GM19239 (cell line): ENCODE data around the gene LNPEP.
A peak's percentile ranks its signal among the peaks of the same experiment; 100 is the strongest.

Source experiments
- DNase-seq: peaks from one replicate; pipeline ENCODE4 v3.0.0; 2011; ENCODE audit warnings: low spot score; ENCODE audit not compliant: insufficient read length
- FAIRE-seq: peaks from 2 replicates; lab custom pipeline; 2011; peaks lifted over from hg19 to GRCh38; lab: Jason Lieb, UNC

The LNPEP gene

DNA sequence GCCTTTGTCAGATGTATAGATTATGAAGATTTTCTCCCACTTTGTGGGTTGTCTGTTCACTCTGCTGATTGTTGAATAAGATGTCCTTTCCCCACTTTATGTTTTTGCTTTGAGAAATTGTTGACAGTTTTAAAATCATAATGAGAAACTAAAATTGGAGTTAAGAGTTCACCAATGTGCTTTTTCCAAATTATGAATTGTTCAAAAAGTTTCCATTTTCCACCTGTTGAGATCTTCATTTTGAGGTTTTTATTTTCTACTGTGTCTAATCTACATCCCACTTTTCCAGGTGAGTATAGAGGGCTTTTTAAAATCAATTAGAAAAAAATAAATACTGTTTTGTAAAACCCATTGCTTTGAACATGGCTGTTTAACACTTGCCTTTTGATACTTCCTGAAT, 55.8 kb downstream of the LNPEP start:
- DNase-seq (no peak), FAIRE-seq (peak; percentile 56)

DNA sequence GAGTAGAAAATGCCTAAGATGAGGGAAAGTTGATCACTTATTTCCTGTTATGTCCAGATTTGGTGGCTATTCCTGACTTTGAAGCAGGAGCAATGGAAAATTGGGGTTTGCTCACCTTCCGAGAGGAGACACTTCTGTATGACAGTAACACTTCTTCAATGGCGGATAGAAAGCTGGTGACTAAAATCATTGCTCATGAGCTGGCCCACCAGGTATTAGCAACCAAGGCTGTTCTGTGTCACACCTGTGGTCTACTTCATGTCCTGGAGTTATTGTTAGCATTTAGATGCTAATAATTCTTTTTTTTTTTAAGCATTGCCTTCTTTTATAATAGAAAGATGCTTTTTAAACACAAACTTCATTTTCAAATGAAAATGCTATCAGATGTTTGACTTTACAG, 57.9 kb downstream of the LNPEP start:
- no peak for FAIRE-seq
- DNase-seq: no peak

DNA sequence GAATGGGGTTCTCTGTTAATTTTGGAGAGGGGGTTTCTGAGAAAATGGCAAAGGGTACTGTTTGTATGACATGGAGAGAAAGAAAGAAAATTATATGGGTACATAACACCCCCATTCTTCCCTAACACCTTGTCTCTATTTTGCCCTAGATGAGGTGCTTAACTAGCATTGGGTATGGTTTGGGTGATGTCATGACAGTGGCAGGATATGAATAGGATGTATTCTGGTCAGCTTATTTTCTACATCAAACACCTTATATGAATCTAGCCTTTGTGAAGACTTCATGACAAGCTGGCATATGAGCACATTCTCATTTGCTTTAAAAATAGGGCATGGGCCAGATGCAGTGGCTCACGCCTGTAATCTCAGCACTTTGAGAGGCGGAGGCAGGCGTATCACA, 58.6 kb downstream of the LNPEP start:
- no peak for FAIRE-seq
- no peak for DNase-seq

DNA sequence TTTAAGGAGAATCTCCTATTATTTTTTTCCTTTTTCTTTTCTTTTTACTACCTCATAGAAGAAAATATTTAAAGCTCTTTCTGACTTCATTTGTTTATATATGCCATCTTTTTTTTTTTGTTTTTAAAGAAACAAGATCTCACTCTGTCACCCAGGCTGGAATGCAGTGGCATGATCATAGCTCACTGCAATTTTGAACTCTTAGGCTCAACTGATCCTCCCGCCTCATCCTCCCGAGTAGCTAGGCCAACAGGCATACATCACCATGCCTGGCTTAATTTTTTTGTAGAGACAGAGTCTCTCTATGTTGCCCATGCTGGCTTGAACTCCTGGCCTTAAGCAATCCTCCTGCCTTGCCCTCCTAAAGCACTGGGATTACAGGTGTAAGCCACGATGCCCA, 59.5 kb downstream of the LNPEP start:
- no peak for DNase-seq
- no peak for FAIRE-seq

DNA sequence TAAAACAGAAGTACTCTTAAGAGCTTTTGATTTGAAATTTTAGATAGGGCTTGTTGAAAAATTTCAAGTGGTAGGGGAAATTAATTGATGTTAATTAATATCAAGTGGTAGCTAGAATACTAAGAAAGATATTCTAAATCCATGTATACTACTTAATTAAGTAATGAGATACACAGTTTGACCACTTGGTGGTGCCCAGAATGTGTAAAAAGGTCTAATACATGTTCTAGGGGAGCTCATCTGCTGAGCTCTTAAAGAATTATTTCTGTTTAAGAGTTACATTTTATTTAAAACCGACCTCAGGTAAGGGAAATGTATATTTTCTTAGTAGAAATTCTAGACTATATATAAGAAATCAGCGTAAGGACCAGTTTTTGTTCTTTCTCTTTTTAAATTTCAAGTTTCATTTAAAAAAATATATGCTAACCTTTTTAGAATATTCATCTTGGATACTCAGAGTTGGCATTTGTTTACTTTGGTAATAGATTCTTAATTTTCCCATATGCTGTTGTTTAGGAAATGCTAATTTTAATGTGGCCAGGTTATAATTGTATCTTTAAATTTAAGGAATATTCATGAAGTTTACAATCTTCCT, 61.5 kb downstream of the LNPEP start:
- no peak for DNase-seq
- peak; percentile 39 for FAIRE-seq

DNA sequence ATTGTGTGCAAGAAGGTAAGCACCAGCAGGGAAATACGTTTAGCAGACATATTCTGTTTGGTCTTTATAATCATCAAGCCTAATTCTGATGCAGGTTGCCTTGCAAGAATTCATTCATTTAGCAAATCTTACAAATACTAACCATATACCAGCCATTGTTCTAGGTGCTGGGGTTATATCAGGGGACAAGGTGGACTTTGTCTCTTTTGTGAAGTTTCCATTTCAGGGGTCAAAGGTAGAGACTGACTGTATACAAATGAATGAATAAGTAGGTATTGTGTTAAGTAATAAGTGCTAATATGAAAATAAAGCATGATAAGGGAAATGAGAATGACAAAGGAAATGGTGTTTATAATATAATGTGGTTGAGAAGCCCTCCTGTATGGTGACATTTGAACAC, 64.0 kb downstream of the LNPEP start:
- no peak for DNase-seq
- FAIRE-seq: no peak

DNA sequence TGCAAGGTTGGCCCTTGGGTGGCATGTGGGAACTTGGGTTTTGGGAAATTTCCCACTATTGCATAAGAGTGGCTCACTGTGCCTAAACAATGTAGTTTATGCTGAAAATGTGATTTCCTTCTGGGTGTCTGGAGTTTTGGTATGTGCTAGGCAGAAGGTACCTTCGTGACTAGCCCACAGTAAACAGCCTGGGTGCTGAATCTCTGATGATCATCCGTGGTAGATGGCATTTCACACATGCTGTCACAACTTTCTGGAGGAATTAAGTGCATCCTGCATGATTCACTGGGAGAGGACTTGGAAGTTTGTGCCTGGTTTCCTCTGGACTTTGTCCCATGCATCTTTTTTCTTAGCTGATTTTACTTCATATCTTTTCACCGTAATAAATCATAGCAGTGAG, 64.5 kb downstream of the LNPEP start:
- DNase-seq (no peak), FAIRE-seq (no peak)

DNA sequence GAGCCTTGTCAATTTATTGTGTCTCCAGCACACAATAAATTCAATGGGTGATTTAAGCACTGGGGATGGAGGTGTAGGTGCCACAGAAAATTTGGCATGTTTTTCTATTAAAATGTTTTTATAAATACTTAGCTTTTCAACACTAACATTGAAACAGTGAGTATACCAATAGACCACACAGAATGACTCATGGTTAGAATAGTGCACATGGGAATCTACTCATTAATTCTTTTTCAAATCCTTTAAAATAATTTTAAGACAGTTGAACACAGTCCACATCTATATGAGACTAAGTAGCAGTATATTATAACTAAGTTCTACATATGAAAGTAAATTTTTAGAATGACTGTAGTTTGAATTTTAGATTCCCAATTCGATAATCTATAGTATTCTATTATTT, 67.1 kb downstream of the LNPEP start:
- no peak for FAIRE-seq
- DNase-seq: no peak

DNA sequence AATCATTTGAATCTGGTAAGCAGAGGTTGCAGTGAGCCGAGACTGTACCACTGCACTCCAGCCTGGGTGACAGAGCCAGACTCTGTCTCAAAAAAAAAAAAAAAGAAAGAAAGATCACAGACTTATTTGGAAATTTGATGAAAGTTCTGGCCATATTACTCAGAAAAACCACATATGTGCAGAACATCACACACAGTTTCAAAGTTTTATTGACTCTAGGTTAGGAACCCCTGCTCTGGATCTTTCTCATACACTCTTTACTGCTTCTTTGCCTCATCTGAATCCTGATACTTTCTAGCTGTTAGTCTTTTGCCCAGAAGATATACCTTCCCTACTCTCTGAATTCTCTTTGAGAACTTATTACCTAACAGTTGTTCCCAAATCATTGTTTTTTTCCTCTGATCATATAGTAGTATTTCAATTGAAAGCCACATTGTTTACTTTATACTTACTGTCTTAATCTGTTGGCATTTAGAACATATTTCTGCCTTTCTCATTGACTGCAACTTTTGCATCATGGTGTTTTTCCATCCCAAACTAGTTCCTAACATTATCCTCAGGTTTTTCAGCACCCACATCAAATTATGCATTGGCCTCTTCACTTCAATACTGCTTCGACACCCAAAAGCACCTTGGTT, 68.7 kb downstream of the LNPEP start:
- DNase-seq: no peak
- no peak for FAIRE-seq

DNA sequence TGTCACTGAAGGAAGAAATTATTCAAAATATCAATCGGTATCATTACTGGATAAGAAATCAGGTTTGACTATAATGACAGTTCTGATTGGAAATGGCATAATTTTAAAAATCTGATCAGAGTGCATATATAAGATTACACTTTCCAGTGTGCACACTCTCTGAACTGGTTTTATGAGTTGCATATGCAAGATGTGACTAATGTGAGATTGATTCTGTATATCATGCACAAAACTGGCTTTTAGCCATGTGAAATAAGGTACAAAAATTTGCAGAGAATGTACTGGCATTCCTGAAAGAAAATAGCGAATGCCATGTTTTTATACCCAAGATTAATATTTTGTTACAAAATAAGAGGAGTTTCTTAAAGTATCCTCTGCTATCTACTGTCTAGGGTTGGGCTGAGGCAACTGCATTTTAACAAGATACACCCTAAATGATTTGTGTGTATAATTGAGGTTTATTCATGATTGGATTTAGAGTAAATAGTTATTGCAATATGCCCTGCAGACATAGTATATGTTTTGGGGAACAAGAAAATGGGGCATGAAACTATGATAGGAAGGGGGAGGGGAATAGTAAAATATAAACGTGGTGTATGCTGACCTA, 70.7 kb downstream of the LNPEP start:
- FAIRE-seq (no peak), DNase-seq (no peak)

DNA sequence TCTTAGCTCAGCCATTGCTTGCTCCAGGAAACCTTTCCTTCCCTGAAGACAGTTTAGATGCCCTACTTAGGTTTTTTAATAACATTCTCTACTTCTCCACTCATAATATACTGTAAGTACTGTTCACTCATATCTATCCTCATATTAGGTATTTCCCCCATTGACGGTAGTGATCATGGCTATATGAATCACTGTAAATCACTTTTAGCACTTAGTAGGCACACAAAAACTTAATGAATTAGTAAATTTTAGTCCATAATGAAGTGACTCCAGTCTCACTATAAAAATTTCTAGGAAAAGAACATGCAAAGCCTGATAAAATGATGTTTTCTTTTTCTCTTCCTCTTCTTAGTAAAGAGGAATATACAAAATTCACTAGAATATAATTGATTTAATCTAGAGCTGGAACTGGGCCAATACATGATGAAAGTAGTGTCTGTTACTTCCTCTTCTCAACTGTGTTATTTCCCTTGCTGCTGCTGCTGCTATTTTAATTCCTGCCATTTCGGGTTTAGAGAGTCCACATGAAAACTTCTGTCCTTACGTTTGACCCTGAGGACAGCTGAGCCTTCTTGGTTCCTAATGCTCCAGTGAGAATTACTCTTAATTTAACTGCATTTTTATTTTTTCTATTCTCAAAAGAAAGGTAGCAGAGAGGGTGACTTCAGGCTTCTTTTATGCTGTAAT, 73.5 kb downstream of the LNPEP start:
- DNase-seq: no peak
- peak; percentile 63 for FAIRE-seq

DNA sequence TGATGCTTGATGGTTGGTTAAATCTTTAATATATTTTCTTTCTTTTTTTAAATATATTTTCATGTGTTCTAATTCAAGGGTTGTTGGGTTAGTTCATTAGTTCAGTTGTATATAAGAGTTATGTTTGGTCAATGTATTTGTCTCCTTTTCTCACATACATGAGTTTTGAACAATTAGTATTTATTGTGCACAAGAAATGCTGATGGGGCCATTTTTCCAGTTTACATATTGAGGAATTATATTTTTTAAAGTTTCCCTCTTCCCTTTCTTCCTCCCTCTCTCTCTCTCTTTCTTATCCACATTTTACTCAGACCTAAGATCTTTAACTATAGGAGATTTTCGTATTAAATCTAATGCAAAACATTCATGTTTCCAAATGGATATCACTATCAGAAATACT, 74.0 kb downstream of the LNPEP start:
- DNase-seq (no peak), FAIRE-seq (no peak)

DNA sequence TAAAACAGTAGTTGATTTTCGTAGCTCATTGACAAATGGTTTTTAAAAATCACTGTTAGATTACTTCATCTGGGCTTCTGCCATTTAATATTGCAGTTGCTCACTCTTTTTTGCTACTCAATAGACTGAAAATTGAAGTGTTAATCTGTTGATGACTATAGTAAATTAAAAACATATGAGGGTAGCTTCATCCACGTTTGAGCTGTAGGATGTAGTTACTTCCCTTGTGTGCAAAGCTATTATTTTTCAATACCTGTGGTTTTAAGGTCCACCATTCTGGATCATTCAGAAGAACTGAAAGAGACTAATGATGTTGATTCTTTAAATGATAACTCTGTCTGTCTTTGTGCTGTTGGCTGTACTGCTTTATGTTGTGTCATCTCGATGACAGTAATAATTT, 74.7 kb downstream of the LNPEP start:
- DNase-seq: no peak
- FAIRE-seq: peak; percentile 51

DNA sequence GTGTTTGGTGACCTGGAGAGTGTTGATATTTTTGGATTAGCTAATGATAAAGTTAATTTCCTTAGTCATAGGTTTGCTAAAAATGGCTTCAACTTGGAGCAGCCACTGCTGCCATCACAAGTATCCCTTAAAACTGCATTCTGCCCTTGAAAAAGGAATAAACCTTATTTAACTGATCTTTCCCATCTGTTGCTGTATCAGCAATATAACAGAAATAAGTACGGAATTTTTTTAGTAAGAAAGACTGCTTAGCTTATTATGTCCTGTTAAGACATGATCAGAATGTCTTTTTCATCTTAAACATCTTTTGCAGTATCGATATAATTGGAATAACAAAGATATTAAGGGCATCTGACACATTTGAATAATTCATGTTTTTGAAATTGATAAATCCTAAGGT, 75.7 kb downstream of the LNPEP start:
- FAIRE-seq: no peak
- DNase-seq: no peak

DNA sequence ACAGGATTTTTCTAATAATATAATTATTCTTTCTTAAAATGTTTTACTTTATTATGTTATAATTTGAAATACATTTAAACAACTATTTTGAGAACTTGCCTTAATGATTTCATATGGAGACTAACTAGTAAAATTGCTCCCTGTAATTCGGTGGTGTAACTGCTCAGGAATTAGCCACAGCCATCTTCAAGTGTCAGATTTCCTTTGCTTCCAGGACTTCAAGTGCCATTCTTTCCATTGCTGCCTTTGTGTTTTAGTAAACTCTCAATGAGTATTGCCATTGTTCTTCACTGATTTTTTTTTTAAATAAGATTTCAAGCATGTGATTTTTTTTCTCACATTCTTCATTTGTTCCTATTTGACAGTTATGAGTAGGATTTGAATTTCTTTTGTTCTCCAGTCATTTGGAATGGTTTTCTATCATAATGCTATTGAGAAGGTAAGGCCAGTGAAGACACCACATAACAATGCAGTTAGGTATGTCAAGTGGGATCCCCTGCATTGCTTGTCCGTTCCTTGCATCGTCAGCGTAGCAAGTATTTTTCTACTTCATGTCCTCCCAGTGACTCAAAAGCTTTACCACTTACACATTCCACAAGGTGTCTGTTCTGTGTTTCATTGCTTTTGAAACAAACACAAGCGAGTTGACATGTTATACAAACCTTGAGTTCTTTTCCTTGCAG, 83.7 kb downstream of the LNPEP start:
- FAIRE-seq: no peak
- DNase-seq: no peak

DNA sequence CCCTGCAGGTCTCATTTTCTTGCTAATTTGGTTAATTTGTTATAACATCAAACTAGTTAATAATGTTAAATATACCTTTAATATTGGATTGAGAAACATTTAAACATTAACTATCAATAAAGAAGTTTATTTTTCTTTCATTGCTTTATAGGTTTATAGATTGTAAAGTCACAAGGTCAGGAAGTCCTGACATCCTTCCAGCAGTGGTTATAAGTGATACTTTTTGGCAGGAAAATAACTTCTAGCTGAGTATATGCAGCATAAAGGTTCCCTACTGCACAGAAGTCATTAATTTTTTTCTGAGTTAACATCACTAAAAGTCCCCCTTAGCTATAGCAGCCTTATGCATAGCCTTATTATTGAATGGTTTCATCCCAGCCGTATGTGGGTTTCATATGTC, 85.5 kb downstream of the LNPEP start:
- DNase-seq: no peak

DNA sequence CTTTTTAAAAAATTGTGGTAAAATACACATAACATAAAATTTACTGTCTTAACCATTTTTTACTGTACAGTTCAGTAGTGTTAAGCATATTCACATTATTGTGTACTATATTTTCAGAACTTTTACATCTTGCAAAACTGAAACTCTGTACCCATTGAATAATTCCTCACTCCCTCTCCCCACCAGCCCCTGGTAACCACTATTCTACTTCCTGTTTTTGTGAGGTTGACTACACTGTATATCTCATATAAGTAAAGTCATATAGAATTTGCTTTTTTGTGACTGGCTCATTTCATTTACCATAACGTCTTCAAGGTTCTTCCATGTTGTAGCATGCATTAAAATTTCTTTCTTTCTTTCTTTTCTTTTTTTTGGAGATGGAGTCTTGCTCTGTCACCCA, 87.0 kb downstream of the LNPEP start:
- no peak for DNase-seq
- FAIRE-seq: no peak

More for the DNA sequence above, 85.5 kb downstream of the LNPEP start:
- no peak for FAIRE-seq

DNA sequence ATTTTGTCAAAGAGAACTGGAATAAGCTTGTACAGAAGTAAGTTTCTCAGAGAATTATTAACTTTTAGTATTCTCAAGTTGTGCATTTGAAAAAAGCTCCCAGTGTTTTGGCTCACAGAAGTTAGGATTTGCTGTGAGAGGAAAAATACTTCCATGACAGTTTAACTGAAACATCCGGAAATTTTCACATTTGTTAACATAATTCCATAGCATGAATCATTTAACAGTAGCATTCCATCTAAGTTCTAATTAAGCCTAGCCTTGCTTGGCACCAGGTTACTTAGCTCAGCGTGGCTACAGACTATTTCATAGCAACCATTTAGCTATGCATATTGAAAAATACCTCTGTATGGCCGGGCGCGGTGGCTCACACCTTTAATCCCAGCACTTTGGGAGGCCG, 90.8 kb downstream of the LNPEP start:
- FAIRE-seq: no peak

DNA sequence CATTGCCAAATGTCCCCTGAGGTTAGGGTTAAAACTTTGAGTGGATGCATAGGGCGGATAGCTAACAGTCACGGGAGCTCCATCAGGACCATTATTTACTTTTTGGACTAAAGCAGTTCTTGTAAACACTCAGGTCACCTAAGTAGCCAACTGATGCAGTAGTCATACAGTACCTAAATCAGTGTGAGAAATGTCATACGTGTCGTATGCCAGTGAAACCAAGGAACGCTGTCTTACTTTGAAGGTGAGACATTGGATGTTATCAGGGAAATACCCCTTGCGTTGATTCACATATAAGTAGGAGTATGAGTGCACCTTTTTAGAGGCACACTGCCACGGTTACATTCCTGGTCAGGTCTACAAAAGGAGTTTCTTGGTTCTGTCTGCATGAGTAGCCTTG, 101.9 kb downstream of the LNPEP start:
- DNase-seq: no peak
- FAIRE-seq: no peak

More for the DNA sequence above, 90.8 kb downstream of the LNPEP start:
- no peak for DNase-seq

DNA sequence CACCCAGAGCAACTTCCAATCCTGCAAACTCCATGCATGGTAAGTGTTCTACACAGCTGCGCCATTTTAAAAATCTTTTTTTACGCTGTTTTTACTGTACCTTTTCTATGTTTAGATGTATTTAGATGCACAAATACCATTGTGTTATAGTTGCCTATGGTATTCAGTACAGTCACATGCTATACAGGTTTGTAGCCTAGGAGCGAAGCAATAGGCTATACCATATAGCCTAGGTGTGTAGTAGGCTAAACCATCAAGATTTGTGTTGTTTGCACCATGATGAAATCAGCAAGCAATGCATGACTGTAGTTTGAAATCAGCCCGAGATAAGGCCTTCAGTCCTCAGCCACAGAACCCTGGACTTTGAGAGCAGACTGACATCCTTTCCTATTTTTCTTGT, 105.4 kb downstream of the LNPEP start:
- FAIRE-seq (no peak), DNase-seq (no peak)

DNA sequence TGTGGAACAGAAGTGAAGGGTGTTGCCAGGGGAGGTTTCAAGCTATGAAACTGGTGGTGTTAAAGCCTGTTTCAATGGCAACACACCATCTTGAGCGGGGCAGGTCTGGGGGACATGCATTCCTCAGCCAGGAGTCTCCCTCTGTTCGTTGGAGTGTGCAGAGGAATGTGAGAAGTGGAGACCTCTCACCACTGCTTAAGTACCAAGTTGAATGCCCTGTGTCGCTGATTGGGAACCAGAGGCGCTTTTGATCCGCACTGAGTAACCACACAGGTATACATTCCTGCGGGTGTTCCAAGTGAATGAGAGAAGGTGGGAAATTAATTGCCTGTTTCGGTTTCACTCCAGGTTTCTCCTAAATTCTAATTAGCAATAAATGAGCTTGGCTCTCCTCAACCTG, 107.1 kb downstream of the LNPEP start:
- FAIRE-seq (no peak), DNase-seq (no peak)
